ENCODE measurements around the gene GLIS1. TPM values are rescaled to one million over a fixed set of nuclear protein-coding genes. Genes with fewer than 3 reads are reported as not detected.

GLIS1 gene
- total RNA-seq, 1 experiment from 2014 or later: 0.28 TPM

DNA sequence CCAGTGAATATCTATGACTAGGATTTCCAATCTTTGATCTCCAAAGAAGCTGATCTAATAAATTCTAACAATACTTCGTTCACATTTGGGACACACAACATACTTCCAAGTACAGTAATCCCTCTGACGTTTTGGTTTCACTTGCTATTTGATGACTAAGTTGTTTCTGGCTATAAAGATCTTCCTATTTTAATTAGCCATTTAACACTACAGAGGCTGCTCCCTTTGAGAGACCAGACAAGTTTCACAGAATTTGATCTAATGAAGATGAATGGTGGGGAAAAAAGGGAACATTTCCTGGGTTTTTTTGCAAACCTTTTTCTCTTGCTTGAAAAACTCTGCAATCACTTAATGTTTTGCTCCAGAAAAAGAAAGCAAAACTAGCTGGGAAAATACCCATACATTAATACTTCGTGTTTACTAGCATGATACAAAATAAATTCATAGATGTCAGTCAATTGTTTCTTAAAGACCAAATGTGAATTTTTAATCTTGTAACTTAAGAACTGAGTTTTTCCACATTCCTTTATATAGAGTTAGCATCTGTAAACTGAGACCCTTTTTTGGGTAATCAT, 28.0 kb upstream of the GLIS1 start:
- no peak overlapping the region for H2BK20ac ChIP-seq (ENCODE audit: low read depth, low read length, poor library complexity, severe bottlenecking)
- no peak overlapping the region for H2BK120ac ChIP-seq (ENCODE audit: low read depth, low read length, poor library complexity, severe bottlenecking)
- H3K27me3 ChIP-seq (ENCODE audit: insufficient read depth, low read length): no peaks in the 10 kb centered on the region
- no peaks in the 10 kb centered on the region for H3K23me2 ChIP-seq (ENCODE audit: insufficient read length, low read depth, low read length, poor library complexity, severe bottlenecking)
- no peaks in the 10 kb centered on the region for H3K79me2 ChIP-seq (ENCODE audit: insufficient read depth, low read length)
- Mint-ChIP-seq H3K36me3 (ENCODE audit: insufficient read depth in 1 of 3, low read depth in 3 of 3) (peaks cover 11 to 48% (median 23%) of the 10 kb centered on the region in 3 experiments; a peak in 6 of 7 replicates), H3K4me1 (peaks cover 0 to 10% of the 10 kb centered on the region in 2 experiments; a peak in 1 of 4 replicates), H3K27me3 (ENCODE audit: low read depth) (no peaks in the 10 kb centered on the region), H3K9me3 (no peaks in the 10 kb centered on the region), H3K27ac (peak overlapping the region in 1 of 3 experiments; percentile 45; a peak in 1 of 7 replicates), H3K4me3 (no peak overlapping the region)
- no peak overlapping the region for H2AK5ac ChIP-seq (ENCODE audit: insufficient read length, low read length)
- H2BK12ac ChIP-seq (ENCODE audit: insufficient read length, low read depth, low read length): no peak overlapping the region
- H3K14ac ChIP-seq (ENCODE audit: insufficient read depth, low read length): no peak overlapping the region
- H3K9me3 ChIP-seq (ENCODE audit: control insufficient read depth, low read depth, low read length): no peaks in the 10 kb centered on the region
- no peak overlapping the region for H2AFZ ChIP-seq (ENCODE audit: low read length)
- H2BK5ac ChIP-seq (ENCODE audit: insufficient read length, low read length): no peak overlapping the region
- H4K5ac ChIP-seq (ENCODE audit: insufficient read length, low read depth, low read length): no peak overlapping the region
- no peak overlapping the region for H3K27ac ChIP-seq (ENCODE audit: insufficient read length, low read depth, low read length)
- H3K56ac ChIP-seq (ENCODE audit: insufficient read length, low read depth, low read length): no peak overlapping the region
- H4K91ac ChIP-seq (ENCODE audit: insufficient read length, low read depth, low read length): no peak overlapping the region
- H3K4ac ChIP-seq (ENCODE audit: low read depth, low read length): no peak overlapping the region
- no peak overlapping the region for H3T11ph ChIP-seq (ENCODE audit: low read length)
- H3K4me2 ChIP-seq (ENCODE audit: insufficient read depth, insufficient read length, low read length): no peak overlapping the region
- no peak overlapping the region for H3K18ac ChIP-seq (ENCODE audit: insufficient read length, low read depth, low read length)
- H3K9ac ChIP-seq (ENCODE audit: extremely low read depth, insufficient read length, low read length): no peak overlapping the region
- H4K8ac ChIP-seq (replicated peaks; ENCODE audit: insufficient read length, low read depth, low read length): no peak overlapping the region
- TF ChIP-seq, protein P1, sequence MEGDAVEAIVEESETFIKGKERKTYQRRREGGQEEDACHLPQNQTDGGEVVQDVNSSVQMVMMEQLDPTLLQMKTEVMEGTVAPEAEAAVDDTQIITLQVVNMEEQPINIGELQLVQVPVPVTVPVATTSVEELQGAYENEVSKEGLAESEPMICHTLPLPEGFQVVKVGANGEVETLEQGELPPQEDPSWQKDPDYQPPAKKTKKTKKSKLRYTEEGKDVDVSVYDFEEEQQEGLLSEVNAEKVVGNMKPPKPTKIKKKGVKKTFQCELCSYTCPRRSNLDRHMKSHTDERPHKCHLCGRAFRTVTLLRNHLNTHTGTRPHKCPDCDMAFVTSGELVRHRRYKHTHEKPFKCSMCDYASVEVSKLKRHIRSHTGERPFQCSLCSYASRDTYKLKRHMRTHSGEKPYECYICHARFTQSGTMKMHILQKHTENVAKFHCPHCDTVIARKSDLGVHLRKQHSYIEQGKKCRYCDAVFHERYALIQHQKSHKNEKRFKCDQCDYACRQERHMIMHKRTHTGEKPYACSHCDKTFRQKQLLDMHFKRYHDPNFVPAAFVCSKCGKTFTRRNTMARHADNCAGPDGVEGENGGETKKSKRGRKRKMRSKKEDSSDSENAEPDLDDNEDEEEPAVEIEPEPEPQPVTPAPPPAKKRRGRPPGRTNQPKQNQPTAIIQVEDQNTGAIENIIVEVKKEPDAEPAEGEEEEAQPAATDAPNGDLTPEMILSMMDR (conservative IDR thresholded peaks at IDR 0.05): no peak
- H3K23ac ChIP-seq (ENCODE audit: insufficient read length, low read depth, low read length): no peak overlapping the region
- no peak overlapping the region for H2BK15ac ChIP-seq (ENCODE audit: low read depth, low read length)
- no peak for DNase-seq
- H3K4me1 ChIP-seq (ENCODE audit: insufficient read depth, low read length): no peaks in the 10 kb centered on the region
- WGBS (ENCODE audit: extremely low coverage, insufficient read length, low lambda C conversion rate): no CpG with 5 or more reads among the region's 3 CpGs
- no peaks in the 10 kb centered on the region for H3K79me1 ChIP-seq (ENCODE audit: insufficient read depth, low read depth, low read length, poor library complexity, severe bottlenecking)
- no peaks in the 10 kb centered on the region for H4K20me1 ChIP-seq (ENCODE audit: control insufficient read depth, insufficient read depth, insufficient read length)
